HG02943 (cell line): ENCODE measurements around the gene CARNS1.
A peak's percentile ranks its signal among the peaks of the same experiment; 100 is the strongest.
"Not testable (repeated sequence)": the region's sequence is repeated elsewhere in the genome, so short reads cannot be mapped to it uniquely, and the experiment has no call there.

ENCODE experiments used
- ATAC-seq: cut with Tn5 transposase; IDR thresholded peaks from one replicate; pipeline ENCODE4 v1.9.1; 2021; ENCODE audit warnings: mild to moderate bottlenecking, low read depth, moderate library complexity; ENCODE audit not compliant: unreplicated experiment

Gene CARNS1

DNA sequence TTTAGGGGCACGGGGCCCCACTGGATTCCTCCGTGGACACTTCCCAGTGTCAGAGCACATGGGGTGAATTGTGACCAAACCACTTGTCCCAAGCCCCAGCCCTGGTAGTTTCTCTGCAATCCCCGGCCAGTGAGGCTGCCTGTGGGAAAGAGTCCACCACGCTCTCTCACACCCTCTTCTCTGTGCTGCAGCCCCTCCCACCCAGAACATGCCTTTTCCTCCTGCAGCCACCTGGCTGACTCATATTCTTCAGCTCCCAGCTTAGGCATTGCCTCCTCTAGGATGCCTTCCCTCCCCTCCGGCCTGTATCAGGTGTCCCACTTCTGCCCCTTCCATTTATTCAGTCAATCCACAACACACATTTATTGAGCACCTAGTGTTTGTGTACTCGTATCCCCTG lies 7.4 kb downstream of the CARNS1 start:
- ATAC-seq, result no peak

DNA sequence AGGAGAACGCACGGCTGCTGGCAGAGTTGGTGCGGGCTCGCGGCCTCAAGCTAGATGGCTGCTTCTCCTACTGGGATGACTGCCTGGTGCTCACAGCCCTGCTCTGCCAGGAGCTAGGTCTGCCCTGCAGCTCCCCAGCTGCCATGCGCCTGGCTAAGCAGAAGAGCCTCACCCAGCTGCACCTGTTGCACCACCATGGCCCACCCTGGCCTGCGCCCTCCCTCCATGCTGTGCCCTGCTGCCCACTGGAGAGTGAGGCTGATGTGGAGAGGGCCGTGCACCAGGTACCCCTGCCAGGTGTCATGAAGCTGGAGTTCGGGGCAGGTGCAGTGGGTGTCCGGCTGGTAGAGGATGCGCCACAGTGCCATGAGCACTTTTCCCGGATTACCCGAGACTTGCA lies 8.0 kb downstream of the CARNS1 start:
- no peak for ATAC-seq

DNA sequence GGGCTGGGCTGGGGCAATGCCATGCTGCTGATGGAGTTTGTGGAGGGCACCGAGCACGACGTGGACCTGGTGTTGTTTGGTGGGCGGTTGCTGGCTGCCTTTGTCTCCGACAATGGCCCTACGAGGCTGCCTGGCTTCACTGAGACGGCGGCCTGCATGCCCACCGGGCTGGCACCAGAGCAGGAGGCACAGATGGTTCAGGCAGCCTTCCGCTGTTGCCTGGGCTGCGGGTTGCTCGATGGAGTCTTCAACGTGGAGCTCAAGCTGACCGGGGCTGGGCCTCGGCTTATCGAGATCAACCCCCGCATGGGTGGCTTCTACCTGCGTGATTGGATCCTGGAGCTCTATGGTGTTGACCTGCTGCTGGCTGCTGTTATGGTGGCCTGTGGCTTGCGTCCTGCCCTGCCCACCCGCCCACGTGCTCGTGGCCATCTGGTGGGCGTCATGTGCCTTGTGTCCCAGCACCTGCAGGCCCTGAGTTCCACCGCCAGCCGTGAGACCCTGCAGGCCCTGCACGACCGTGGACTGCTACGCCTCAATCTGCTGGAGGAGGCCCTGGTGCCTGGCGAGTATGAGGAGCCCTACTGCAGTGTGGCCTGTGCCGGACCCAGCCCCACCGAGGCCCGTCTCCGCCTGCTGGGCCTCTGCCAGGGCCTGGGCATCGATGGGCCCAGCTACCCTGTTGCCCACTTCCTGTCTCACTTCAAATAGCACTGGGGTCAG lies 8.6 kb downstream of the CARNS1 start:
- no peak for ATAC-seq

DNA sequence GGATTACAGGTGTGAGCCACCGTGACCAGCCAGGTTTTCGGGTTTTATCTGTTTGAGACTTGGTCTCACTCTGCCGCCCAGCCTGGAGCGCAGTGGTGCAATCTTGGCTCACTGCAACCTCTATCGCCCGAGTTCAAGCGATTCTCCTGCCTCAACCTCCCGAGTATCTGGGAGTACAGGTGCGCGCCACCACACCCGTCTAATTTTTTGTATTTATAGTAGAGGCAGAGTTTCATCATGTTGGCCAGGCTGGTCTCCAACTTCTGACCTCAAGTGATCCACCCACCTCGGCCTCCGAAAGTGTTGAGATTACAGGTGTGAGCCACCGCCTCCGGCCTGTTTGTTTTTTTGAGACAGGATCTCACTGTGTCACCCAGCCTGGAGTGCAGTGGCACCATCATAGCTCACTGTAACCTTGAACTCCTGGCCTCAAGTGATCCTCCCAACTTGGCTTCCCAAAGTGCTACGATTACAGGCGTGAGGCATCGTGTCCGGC lies 11.9 kb downstream of the CARNS1 start:
- ATAC-seq, result not testable (repeated sequence)

DNA sequence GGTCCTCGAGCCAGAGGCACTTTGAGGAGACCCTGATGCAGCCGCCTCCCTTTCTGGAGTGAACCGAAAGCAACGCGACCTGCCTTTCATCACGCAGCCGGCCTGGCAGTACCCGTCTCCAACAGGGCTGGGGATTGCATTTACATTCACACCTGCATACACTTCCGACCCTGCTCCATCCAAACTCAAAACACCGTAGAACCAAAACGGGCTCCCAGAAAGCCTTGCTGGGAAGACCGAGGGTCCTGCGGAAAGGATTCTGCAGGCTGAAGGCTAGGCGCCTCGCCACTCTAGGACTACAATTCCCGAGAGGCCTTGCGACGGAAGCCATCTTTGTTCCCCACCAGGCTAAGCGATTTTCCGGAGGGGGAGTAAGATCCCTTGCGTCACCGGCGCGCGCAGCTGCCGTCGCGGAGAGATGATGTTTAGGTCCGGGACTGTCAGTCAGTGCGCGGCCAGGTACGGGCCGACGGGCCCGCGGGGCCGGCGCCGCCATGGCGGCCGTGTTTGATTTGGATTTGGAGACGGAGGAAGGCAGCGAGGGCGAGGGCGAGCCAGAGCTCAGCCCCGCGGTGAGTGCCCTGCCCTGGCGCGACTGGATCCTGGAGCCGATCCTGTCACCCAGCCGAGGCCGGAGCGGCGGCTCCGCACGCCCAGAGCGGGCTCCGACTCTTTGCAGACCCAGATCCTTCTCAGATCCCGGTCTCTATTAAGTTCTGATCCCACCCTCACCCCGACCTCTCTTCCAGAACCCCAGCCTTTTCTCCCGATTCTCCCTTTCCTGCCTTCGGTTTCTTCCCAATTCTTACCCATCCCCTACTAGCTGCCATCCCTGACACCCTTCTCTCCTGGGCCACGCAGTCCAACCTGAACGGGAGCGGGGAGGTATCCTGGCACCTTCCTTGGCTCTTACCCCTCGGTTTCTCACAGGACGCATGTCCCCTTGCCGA lies 12.8 kb downstream of the CARNS1 start, which contains the start of gene RPS6KB2:
RPS6KB2 (plus strand) TSS at position 443 of the 950 bp plus-strand sequence; CDS start at position 495, 52 bp downstream.
- ATAC-seq, result peak; percentile 70

DNA sequence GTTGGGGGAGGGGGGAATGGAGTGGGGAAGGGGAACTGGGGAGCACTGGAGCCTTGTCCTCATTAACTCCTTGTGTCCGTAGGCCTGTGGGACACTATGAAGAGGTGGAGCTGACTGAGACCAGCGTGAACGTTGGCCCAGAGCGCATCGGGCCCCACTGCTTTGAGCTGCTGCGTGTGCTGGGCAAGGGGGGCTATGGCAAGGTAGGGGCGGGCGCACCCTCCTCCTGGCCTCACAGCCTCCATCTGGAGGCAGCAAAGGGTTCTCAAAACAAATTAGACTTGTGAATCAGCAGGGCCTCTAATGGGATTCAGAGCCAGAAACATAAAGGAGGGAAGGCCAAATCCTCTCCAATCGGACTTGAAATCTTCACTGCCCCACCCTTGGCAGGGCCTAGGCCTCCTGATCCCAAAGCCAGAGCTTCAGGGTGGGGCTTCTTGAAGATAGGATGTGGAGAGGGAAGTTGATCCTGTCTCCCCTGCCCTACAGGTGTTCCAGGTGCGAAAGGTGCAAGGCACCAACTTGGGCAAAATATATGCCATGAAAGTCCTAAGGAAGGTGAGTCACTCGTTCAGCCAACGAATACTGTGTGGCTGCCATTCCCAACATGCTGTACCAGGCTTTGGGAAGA lies 13.7 kb downstream of the CARNS1 start:
- no peak for ATAC-seq

DNA sequence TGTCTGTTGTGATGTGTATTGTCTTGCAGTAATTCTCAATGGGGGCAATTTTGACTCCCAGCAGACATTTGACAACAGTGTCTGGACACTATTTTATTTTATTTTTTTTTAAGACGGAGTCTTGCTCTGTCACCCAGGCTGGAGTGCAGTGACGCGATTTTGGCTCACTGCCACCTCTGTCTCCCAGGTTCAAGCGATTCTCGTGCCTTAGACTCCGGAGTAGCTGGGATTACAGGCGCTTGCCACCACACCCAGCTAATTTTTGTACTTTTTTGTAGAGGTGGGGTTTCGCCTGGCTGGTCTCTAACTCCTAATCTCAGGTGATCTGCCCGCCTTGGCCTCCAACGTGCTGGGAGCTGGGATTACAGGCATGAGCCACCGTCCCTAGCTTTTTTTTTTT lies 14.2 kb downstream of the CARNS1 start:
- ATAC-seq, result no peak

DNA sequence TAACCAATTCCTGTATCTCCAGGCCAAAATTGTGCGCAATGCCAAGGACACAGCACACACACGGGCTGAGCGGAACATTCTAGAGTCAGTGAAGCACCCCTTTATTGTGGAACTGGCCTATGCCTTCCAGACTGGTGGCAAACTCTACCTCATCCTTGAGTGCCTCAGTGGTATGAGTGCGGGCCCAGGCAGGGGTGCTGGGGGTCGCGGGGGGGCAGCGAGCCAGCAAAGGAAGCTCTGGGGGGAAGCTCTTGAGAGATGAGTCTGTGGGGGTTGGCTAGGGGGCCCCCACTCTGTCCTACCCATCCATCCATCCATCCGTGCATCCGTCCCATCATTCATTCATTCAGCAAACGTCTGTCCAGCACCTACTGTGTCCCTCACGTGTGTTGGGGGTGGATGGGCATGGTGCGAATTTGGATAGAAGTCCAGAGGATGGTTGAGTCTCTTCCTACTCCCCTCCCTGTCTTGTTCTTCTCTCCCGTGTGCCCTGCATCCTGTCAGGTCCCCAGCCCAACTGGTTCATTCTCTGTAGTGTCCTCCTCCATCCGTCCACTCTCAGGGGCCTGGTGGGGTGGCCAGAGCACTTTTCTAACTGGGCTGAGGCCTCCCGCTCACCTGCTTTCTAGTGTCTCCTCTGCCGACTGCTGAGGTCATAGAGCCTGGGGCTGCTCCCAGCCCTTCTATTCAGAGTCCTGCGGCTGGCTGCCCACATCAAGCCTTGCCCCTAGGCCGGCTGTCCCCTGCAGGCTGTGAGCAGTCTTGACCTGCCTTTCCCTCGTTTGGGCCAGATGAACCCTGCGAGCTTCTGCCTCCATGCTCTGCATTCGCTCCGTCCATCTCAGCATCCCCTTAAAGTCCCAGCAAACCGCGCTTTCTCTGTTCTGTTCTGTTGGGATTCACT lies 16.1 kb downstream of the CARNS1 start:
- no peak for ATAC-seq

DNA sequence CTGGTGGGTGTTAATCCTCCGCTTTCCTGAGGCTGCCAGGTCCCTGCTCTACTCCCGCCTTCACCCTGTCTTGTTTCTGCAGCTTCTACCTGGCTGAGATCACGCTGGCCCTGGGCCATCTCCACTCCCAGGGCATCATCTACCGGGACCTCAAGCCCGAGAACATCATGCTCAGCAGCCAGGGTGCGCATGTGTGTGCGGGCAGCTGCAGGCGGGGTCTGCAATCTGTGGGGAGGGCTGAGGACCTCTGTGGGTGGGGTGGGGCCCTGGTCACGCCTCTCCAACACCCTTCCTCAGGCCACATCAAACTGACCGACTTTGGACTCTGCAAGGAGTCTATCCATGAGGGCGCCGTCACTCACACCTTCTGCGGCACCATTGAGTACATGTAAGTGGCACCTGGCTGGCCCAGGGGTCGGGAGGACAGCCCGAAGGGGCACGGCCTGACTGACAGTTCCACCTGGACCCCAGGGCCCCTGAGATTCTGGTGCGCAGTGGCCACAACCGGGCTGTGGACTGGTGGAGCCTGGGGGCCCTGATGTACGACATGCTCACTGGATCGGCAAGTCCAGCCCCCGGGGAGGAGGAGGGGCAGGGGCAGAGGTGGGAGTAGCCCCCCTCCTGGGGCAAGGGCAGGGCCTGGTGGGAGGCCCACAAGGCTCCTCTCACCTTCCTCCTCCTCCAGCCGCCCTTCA lies 17.3 kb downstream of the CARNS1 start:
- no peak for ATAC-seq

DNA sequence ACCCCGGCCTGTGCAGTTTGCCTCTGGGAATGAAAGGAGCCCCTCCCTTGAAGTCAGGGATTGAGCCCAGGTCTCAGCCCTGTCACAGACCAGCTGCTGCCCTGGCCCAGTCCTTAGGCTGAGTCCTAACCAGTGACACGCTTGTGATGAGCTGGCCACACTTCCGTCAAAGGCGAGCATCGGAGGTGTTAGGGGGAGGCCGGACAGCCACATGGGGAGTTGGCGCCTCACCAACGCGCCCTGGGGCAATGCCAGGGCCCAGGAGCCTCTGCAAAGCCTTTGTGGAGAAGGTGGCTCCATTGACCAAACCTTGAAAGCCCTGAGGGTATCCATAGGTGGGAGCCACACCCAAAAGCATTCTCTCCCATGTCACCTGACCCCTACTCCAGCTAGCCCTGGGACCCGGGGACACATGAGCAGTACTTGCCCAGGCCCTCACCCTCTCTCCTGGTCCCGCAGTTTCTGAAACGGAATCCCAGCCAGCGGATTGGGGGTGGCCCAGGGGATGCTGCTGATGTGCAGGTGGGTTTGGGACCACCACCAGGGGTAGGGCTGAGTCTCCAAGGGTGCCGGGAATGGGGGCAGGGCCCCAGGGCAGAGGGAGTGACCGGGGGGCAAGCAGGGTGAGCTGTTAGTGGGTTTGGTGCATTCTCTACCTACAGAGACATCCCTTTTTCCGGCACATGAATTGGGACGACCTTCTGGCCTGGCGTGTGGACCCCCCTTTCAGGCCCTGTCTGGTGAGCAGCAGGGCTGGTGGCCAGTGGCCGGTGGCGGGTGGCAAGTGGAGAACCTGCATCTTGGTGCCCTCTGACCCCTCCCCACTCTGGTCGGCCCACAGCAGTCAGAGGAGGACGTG lies 18.3 kb downstream of the CARNS1 start:
- no peak for ATAC-seq

DNA sequence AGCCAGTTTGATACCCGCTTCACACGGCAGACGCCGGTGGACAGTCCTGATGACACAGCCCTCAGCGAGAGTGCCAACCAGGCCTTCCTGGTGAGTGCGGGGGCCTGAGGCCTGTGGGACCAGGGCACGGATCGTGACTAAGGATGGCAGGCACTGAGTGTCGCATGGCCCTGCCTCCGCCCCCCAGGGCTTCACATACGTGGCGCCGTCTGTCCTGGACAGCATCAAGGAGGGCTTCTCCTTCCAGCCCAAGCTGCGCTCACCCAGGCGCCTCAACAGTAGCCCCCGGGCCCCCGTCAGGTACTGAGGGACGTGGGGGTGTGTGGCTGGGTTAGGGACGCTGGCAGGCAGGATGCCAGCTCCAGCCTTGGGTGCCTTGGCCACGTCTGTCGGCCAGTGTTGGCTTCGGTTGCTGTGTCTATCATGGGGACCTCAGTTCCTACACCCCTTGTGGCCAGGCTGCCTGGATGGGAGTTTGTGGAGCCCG lies 19.0 kb downstream of the CARNS1 start:
- ATAC-seq, result no peak

DNA sequence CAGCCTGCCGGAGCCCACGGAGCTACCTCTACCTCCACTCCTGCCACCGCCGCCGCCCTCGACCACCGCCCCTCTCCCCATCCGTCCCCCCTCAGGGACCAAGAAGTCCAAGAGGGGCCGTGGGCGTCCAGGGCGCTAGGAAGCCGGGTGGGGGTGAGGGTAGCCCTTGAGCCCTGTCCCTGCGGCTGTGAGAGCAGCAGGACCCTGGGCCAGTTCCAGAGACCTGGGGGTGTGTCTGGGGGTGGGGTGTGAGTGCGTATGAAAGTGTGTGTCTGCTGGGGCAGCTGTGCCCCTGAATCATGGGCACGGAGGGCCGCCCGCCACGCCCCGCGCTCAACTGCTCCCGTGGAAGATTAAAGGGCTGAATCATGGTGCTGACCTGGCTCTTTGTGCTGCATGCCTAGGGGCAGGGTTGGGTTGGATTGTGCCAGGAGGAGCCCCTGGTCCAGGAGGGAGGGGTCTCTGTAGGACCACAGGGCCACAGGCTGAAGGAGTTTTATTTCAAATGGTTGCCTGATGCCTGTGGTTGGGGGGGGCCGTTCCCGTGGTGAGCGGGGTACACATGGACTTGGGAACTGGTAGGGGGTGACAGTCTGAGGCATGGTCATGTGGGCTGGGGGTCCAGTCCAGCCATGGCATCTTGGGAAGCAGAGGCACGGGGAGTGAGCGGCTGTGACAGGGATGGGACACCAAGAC lies 19.7 kb downstream of the CARNS1 start:
- no peak for ATAC-seq

DNA sequence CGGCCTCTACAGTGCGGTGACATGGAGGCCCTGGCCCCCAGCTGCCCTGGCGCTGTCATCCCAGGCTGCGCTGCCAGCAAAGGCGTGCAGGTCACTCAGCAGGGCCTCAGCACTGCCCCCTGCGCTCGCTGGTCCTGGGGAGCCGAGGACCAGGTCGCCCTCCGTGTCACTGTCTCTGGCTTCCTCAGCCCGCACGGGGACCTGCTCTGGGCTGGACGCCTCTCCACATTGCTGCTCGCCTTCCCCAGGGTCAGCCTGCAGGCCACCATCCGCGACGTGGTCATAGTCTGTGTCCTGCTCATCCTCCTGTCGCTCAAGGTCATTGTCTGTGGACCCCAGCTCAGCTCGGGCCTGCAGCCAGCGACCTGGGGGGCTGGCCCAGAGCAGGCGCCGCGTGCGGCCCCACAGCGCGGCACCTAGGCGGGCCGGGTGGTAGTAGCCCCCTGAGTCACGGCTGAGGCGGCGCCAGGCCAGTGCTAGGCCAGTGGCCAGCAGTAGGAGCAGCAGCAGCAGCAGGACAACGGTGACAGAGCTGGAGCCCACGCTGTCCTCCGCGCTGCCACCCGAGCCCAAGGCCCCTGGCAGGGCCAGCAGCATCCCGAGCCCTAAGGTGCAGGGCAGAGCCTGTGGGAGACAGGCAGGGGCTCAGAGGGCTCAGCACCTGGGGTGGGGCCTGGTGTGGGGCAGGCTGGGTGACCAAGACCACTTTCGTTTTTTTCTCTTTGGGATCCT lies 20.4 kb downstream of the CARNS1 start:
- no peak for ATAC-seq

DNA sequence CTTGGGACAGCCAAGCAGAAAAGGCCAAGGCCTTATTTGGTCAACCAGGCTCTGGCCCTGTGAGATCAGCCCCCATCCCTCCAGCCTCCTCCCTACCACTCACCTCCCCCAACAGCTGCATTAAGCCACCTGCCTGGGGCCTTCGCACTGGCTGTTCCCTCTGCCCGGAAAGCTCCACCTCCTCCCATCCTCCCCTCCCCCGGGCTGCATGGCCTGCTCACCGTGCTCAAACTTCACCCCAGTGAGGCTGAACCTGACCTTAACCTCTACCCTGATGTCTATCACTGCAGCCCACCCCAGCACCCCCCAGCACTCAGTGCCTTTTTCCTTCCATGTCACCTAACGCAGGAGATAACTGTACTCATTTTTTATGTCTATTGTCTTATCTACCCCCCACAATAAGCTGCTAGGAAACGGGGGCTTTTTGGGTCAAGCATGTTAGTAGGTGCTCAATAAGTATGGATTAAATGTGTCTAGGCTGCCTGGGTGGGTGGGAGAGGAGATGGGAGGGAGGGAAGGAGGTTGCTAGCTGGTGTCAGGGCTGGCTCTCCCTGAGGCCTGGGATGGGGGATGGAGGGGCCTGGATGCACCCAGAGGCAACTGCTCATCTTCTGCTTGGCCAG lies 21.1 kb downstream of the CARNS1 start:
- ATAC-seq, result no peak

DNA sequence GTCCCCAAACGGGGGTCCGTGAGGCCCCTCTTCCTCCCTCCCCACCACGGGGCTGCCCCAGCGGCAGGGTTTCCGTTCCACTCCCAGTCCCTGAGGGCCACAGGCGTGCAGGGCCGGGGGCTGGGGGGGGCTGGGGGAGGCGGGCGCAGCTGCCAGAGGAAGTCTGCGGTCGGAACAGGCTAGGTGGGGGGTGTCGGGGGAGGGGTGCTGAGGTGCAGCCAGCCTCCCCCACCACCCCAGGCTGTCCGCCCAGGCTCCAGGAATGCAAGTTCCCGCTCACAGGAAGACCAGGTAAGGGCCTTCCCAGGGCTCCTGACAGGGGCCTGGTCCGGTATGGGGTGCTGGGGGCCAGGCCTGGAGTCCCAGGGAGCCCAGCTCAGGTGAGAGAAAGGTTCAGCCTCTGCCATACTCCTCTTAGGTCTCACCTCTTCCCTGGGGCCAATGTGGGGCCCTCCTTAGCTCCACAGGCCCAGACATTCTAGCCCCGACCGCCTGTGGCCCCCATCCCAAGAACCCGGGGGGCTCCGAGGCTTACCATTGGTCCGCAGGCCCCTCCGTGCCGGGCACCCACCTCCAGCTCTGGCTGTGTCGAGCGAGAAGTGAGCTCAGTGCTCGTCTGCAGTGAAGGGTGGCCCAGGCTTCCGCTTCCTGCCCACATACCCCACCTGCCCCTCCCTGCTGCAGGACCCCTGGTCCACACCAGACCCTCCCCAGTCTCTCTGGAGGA lies 21.8 kb downstream of the CARNS1 start, which contains the start of gene PTPRCAP:
PTPRCAP (minus strand) TSS at position 601 of the 727 bp plus-strand sequence; CDS start at position 538, 63 bp downstream.
- no peak for ATAC-seq

DNA sequence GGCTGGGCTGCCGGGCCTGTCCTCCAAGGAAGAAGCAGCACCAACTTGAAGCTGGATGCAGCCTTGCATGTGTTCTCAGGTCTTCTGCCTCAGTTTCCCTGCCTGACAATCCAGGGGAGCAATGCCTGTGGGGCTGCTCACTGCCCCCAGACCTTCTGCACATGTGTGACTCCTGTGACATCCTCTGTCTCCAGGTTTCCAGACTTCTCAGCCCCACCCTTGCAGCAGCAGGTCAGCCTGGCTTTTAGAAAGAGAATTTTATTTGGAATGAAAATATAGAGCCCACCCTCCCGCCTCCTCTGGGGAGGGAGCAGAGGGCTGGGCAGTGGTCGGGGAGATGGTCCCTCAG lies 22.3 kb downstream of the CARNS1 start:
- ATAC-seq, result no peak
